ENCODE measurements around the gene DIO3. TPM values are rescaled to one million over a fixed set of nuclear protein-coding genes. Genes with fewer than 3 reads are reported as not detected.

DIO3 gene
- total RNA-seq, 2 donors from 2014 or later: 0.82 to 6.9 TPM

DNA sequence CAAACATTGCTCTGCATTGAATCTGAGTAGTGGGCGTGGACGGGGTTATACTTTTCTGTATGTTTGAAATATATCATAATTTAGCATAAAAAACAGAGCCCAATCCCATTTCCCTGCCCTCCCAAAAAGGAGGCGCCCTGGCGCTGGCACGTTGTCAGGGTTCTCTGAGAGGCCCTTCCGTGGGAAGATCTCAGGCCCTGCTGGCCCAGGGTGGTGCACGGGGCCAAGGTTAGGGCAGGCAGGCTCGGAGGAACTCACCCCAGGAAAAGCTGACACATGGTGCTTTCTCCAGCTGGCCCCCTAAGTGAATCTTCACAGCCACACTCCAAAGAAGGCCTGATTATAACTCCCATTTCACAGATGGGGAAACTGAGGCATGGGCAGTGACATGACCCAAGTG is 17.2 kb downstream of the DIO3 start:
- H3K27ac ChIP-seq: no peak overlapping the region
- H3K9me3 ChIP-seq: no peaks in the 10 kb centered on the region
- H3K4me1 ChIP-seq (replicated peaks): no peaks in the 10 kb centered on the region
- no peak for TF ChIP-seq POLR2AphosphoS5 (IDR thresholded peaks at IDR 0.05)
- intact Hi-C loops (cut with DNase I): no loop called here
- no peaks in the 10 kb centered on the region for H3K36me3 ChIP-seq
- no peak for DNase-seq (ENCODE audit: low spot score)
- no peak overlapping the region for H3K4me3 ChIP-seq
- 69% methylated on average over 8 of the region's 8 CpGs for WGBS
- H3K27me3 ChIP-seq (replicated peaks; ENCODE audit: insufficient read depth): no peaks in the 10 kb centered on the region

DNA sequence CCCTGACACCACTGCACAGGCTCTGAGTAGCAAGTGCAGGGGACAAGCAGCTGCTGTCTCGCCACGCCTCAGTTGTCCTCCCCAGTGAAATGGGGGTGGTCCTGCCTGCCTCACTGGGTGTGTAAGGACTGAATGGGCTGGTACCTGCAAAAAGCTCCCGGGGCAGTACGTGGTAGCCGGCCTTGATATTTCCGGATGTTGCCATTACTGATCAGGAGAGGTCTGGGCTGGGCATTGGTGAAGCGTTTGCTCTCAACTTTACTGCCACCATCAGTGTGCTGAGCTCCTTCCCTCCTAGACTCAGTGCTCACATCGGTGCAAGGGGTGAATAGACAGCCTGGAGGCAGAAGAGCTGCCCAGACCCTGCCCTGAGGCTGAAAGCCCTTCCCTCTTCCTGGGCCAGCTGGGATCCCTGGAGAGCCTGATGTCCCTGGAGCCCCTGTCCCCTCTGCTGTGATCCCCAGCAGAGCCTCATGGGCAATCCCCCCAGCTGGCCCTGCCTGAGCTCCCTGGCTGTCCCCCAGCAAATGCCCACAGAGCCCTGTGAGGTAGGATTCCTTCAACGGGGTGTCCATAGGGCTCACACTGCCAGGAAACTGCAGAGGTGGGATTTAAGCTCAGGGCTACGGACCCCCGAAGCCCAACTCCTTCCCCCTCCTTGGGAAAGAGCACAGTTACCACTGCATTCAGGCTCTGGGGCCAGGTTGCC is 18.2 kb downstream of the DIO3 start:
- Histone ChIP-seq H3K27me3 (replicated peaks; ENCODE audit: insufficient read depth) (no peaks in the 10 kb centered on the region), H3K4me1 (replicated peaks) (no peaks in the 10 kb centered on the region), H3K4me3 (no peak overlapping the region), H3K36me3 (no peaks in the 10 kb centered on the region), H3K9me3 (no peaks in the 10 kb centered on the region), H3K27ac (no peak overlapping the region)
- 87% methylated on average over 11 of the region's 11 CpGs for WGBS
- no peak for DNase-seq (ENCODE audit: low spot score)
- intact Hi-C loops (cut with DNase I): no loop called here
- TF ChIP-seq, protein P1, sequence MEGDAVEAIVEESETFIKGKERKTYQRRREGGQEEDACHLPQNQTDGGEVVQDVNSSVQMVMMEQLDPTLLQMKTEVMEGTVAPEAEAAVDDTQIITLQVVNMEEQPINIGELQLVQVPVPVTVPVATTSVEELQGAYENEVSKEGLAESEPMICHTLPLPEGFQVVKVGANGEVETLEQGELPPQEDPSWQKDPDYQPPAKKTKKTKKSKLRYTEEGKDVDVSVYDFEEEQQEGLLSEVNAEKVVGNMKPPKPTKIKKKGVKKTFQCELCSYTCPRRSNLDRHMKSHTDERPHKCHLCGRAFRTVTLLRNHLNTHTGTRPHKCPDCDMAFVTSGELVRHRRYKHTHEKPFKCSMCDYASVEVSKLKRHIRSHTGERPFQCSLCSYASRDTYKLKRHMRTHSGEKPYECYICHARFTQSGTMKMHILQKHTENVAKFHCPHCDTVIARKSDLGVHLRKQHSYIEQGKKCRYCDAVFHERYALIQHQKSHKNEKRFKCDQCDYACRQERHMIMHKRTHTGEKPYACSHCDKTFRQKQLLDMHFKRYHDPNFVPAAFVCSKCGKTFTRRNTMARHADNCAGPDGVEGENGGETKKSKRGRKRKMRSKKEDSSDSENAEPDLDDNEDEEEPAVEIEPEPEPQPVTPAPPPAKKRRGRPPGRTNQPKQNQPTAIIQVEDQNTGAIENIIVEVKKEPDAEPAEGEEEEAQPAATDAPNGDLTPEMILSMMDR (IDR thresholded peaks at IDR 0.05): no peak
- TF ChIP-seq POLR2AphosphoS5 (IDR thresholded peaks at IDR 0.05) (no peak), POLR2A (IDR thresholded peaks at IDR 0.05) (no peak)

GRCh38 chr14:101581806-101582205 is 20.5 kb downstream of the DIO3 start:
- TF ChIP-seq POLR2AphosphoS5 (IDR thresholded peaks at IDR 0.05): no peak
- no peak for TF ChIP-seq POLR2A (IDR thresholded peaks at IDR 0.05)
- TF ChIP-seq, protein P1 (IDR thresholded peaks at IDR 0.05): no peak
- H3K36me3 ChIP-seq: no peaks in the 10 kb centered on the region
- intact Hi-C loops (cut with DNase I): no loop called here
- H3K4me1 ChIP-seq (replicated peaks): no peaks in the 10 kb centered on the region
- no peak overlapping the region for H3K4me3 ChIP-seq
- H3K27me3 ChIP-seq (replicated peaks; ENCODE audit: insufficient read depth): no peaks in the 10 kb centered on the region
- no peak for DNase-seq (ENCODE audit: low spot score)
- no peaks in the 10 kb centered on the region for H3K9me3 ChIP-seq
- H3K27ac ChIP-seq: no peak overlapping the region
- 88% methylated on average over 9 of the region's 9 CpGs for WGBS

DNA sequence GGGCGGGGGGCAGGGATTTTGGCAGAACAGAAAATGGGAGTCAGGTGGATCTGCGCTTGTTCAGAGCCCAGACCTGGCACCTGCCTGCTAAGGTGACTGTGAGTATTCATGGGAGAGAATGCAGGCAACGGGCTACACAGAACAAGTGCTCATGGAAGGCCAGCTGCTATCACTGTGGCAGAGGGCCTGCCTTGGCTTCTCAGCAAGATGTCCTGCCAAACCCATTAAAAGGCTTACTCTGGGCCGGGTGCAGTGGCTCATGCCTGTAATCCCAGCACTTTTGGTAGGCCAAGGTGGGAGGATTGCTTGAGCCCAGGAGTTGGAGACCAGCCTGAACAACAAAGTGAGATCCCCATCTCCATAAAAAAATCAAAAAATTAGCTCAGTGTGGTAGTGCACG is 21.0 kb downstream of the DIO3 start:
- Histone ChIP-seq H3K9me3 (no peaks in the 10 kb centered on the region), H3K27me3 (replicated peaks; ENCODE audit: insufficient read depth) (no peaks in the 10 kb centered on the region), H3K27ac (no peak overlapping the region), H3K36me3 (no peaks in the 10 kb centered on the region), H3K4me1 (replicated peaks) (no peaks in the 10 kb centered on the region), H3K4me3 (no peak overlapping the region)
- intact Hi-C loops (cut with DNase I): no loop called here
- TF ChIP-seq POLR2A (IDR thresholded peaks at IDR 0.05) (no peak), POLR2AphosphoS5 (IDR thresholded peaks at IDR 0.05) (no peak)
- TF ChIP-seq, protein P1 (IDR thresholded peaks at IDR 0.05): no peak
- WGBS: 61% methylated on average over 5 of the region's 5 CpGs
- no peak for DNase-seq (ENCODE audit: low spot score)

- intact Hi-C loops (cut with DNase I): no loop called here
- TF ChIP-seq, protein P1 (IDR thresholded peaks at IDR 0.05): no peak
- TF ChIP-seq POLR2A (IDR thresholded peaks at IDR 0.05): no peak
- no peak for TF ChIP-seq POLR2AphosphoS5 (IDR thresholded peaks at IDR 0.05)
- no peak overlapping the region for H3K4me3 ChIP-seq
- 88% methylated on average over 18 of the region's 18 CpGs for WGBS
- no peaks in the 10 kb centered on the region for H3K36me3 ChIP-seq
- no peak for DNase-seq (ENCODE audit: low spot score)
- no peak overlapping the region for H3K27ac ChIP-seq
- no peaks in the 10 kb centered on the region for H3K27me3 ChIP-seq (replicated peaks; ENCODE audit: insufficient read depth)
- H3K4me1 ChIP-seq (replicated peaks): no peaks in the 10 kb centered on the region
- H3K9me3 ChIP-seq: no peaks in the 10 kb centered on the region
These were observed 21.9 kb downstream of the DIO3 start for GRCh38 chr14:101583006-101583714.
